DMS153 (cell line): Measurements from ENCODE around the gene KRT12.

Source experiments
- DNase-seq: peaks from one replicate; lab custom pipeline; 2025; lab: John Stamatoyannopoulos, UW

The KRT12 gene

GRCh38 chr17:40866838-40867237 is at the start of gene KRT12:
Gene KRT12, minus strand, starts transcription at chr17:40867223. Its CDS starts 37 bp downstream, at chr17:40867186.
- DNase-seq: no peak

GRCh38 chr17:40916366-40916765 is 49.3 kb upstream of the KRT12 start:
- no peak for DNase-seq

- no peak for DNase-seq
Measured at GRCh38 chr17:40915721-40916256, 48.8 kb upstream of the KRT12 start.

GRCh38 chr17:40915199-40915661 is 48.2 kb upstream of the KRT12 start:
- peak; percentile 25 for DNase-seq

GRCh38 chr17:40914075-40914855 is 47.2 kb upstream of the KRT12 start:
- DNase-seq: no peak

GRCh38 chr17:40912486-40913210 is 45.6 kb upstream of the KRT12 start:
- no peak for DNase-seq

- DNase-seq: no peak
Measured at GRCh38 chr17:40910441-40910841, 43.4 kb upstream of the KRT12 start.

- DNase-seq: no peak
Measured at GRCh38 chr17:40909755-40910154, 42.7 kb upstream of the KRT12 start.

- peak; percentile 85 for DNase-seq
Measured at GRCh38 chr17:40909351-40909750, 42.3 kb upstream of the KRT12 start.

- DNase-seq: no peak
Measured at GRCh38 chr17:40906613-40907012, 39.6 kb upstream of the KRT12 start.

- no peak for DNase-seq
Measured at GRCh38 chr17:40905370-40905769, 38.3 kb upstream of the KRT12 start.

GRCh38 chr17:40903129-40903847 is 36.3 kb upstream of the KRT12 start:
- peak; percentile 89 for DNase-seq

- no peak for DNase-seq
Measured at GRCh38 chr17:40902498-40902897, 35.5 kb upstream of the KRT12 start.

GRCh38 chr17:40901981-40902474 is 35.0 kb upstream of the KRT12 start:
- peak; percentile 95 for DNase-seq

GRCh38 chr17:40900809-40901356 is 33.9 kb upstream of the KRT12 start:
- no peak for DNase-seq

GRCh38 chr17:40896916-40897455 is 30.0 kb upstream of the KRT12 start:
- DNase-seq: no peak

- no peak for DNase-seq
Measured at GRCh38 chr17:40895106-40895730, 28.2 kb upstream of the KRT12 start.

- no peak for DNase-seq
Measured at GRCh38 chr17:40888196-40888720, 21.2 kb upstream of the KRT12 start.

- peak; percentile 40 for DNase-seq
Measured at GRCh38 chr17:40886090-40886489, 19.1 kb upstream of the KRT12 start.

GRCh38 chr17:40884708-40885512 is 17.9 kb upstream of the KRT12 start, which contains the start of gene KRT20:
Gene KRT20, minus strand, starts transcription at chr17:40885242. Its CDS starts 57 bp downstream, at chr17:40885185.
- no peak for DNase-seq
